ENCODE data around the gene TYROBP.

DNA sequence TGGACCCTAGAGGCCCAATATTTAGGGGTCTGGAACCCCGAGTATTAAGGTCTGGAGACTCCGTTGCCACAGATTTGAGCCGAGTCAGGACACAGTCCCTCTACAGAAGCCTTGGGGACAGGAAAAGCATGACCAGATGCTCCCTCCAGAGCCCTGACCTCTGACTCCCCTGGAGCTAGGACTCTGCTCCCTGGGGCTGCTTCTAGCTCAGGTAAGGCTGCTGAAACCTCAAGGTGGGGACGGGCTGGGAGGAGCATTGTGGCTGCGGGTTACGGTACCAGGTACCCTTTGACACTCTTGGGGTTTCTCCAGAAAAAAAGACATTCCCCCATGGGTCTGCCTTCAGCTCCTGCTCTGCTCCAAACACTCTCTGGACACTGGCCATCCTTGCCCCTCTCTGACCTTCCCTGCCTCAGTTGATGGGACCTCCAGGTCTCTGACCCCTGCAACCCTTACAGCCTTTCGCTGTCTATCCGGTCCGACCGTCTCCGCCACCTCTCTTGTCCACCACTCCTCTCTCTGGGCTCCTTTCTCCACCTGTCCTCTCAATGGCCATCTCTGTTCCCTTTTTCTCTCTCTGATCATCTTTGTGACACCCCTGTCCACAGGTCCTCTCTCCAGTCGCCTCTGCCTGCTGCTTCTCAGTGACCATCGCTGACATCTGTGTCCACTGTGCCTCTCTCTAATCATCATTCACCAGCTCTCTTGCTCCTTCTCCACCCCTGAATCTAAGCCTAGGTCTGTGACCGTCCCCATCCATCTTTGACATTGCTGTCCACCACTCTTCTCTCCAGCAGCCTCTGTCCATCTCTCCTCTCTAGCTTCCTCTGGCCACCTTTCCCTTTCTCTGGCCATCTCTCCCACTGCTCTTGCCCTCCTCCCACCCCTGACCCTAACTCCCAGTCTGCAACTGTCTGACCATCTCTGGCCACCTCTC lies 29.5 kb upstream of the TYROBP start:
- TF ChIP-seq, protein P1, sequence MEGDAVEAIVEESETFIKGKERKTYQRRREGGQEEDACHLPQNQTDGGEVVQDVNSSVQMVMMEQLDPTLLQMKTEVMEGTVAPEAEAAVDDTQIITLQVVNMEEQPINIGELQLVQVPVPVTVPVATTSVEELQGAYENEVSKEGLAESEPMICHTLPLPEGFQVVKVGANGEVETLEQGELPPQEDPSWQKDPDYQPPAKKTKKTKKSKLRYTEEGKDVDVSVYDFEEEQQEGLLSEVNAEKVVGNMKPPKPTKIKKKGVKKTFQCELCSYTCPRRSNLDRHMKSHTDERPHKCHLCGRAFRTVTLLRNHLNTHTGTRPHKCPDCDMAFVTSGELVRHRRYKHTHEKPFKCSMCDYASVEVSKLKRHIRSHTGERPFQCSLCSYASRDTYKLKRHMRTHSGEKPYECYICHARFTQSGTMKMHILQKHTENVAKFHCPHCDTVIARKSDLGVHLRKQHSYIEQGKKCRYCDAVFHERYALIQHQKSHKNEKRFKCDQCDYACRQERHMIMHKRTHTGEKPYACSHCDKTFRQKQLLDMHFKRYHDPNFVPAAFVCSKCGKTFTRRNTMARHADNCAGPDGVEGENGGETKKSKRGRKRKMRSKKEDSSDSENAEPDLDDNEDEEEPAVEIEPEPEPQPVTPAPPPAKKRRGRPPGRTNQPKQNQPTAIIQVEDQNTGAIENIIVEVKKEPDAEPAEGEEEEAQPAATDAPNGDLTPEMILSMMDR (conservative IDR thresholded peaks at IDR 0.05; ENCODE audit: low read length), result no peak
- TF ChIP-seq EZH2phosphoT487 (IDR thresholded peaks at IDR 0.05; ENCODE audit: borderline replicate concordance), result no peak

All from Loucy (cell line).